Measurements from ENCODE around the gene PALM3.

PALM3 gene

GRCh38 chr19:14106840-14107239 is 45.0 kb upstream of the PALM3 start:
- no peak for TF ChIP-seq POLR2AphosphoS5 (IDR thresholded peaks at IDR 0.05; ENCODE audit: low read depth, low read length)
- no peak for TF ChIP-seq REST (IDR thresholded peaks at IDR 0.05; ENCODE audit: insufficient read depth in 1 of 2, low read depth in 2 of 2, low read length in 2 of 2)
- no peak for TF ChIP-seq SIN3A (IDR thresholded peaks at IDR 0.05; ENCODE audit: borderline replicate concordance, insufficient read depth, low read length)
- TF ChIP-seq FOXP2 (optimal IDR thresholded peaks at IDR 0.05; ENCODE audit: borderline replicate concordance, extremely low read depth, extremely low read length, insufficient read depth): no peak
- TF ChIP-seq TAF1 (IDR thresholded peaks at IDR 0.05; ENCODE audit: borderline replicate concordance, insufficient read depth, low read length): no peak

GRCh38 chr19:14105680-14106079 is 43.8 kb upstream of the PALM3 start:
- no peak for TF ChIP-seq FOXP2 (optimal IDR thresholded peaks at IDR 0.05; ENCODE audit: borderline replicate concordance, extremely low read depth, extremely low read length, insufficient read depth)
- no peak for TF ChIP-seq TAF1 (IDR thresholded peaks at IDR 0.05; ENCODE audit: borderline replicate concordance, insufficient read depth, low read length)
- no peak for TF ChIP-seq REST (IDR thresholded peaks at IDR 0.05; ENCODE audit: insufficient read depth in 1 of 2, low read depth in 2 of 2, low read length in 2 of 2)
- no peak for TF ChIP-seq POLR2AphosphoS5 (IDR thresholded peaks at IDR 0.05; ENCODE audit: low read depth, low read length)
- no peak for TF ChIP-seq SIN3A (IDR thresholded peaks at IDR 0.05; ENCODE audit: borderline replicate concordance, insufficient read depth, low read length)

GRCh38 chr19:14103310-14103709 is 41.4 kb upstream of the PALM3 start:
- TF ChIP-seq SIN3A (IDR thresholded peaks at IDR 0.05; ENCODE audit: borderline replicate concordance, insufficient read depth, low read length) (no peak), REST (IDR thresholded peaks at IDR 0.05; ENCODE audit: insufficient read depth in 1 of 2, low read depth in 2 of 2, low read length in 2 of 2) (no peak)

- no peak for TF ChIP-seq REST (IDR thresholded peaks at IDR 0.05; ENCODE audit: insufficient read depth in 1 of 2, low read depth in 2 of 2, low read length in 2 of 2)
These were observed 40.9 kb upstream of the PALM3 start for GRCh38 chr19:14102756-14103155.

- TF ChIP-seq SIN3A (IDR thresholded peaks at IDR 0.05; ENCODE audit: borderline replicate concordance, insufficient read depth, low read length) (no peak), FOXP2 (optimal IDR thresholded peaks at IDR 0.05; ENCODE audit: borderline replicate concordance, extremely low read depth, extremely low read length, insufficient read depth) (no peak), TAF1 (IDR thresholded peaks at IDR 0.05; ENCODE audit: borderline replicate concordance, insufficient read depth, low read length) (no peak), REST (IDR thresholded peaks at IDR 0.05; ENCODE audit: insufficient read depth in 1 of 2, low read depth in 2 of 2, low read length in 2 of 2) (no peak), POLR2AphosphoS5 (IDR thresholded peaks at IDR 0.05; ENCODE audit: low read depth, low read length) (no peak)
These were observed 40.3 kb upstream of the PALM3 start for GRCh38 chr19:14102102-14102696.

Measured in PFSK-1 (cell line).